HFF-Myc (cell line): Measurements from ENCODE around the gene AFMID.

Experiments used
- DNase-seq: peaks from one replicate; pipeline ENCODE4 v3.0.0-alpha.2; 2011; ENCODE audit warnings: low read depth; ENCODE audit errors: extremely low read depth
- H3K4me3 ChIP-seq: replicated peaks from 2 replicates; pipeline ENCODE4 v1.5.1; 2011; ENCODE audit warnings: low read depth, mild to moderate bottlenecking, control low read depth, low read length
- CTCF ChIP-seq: IDR thresholded peaks from 2 replicates; pipeline ENCODE4 v1.5.1; 2012; ENCODE audit warnings: mild to moderate bottlenecking, low read depth, low read length, control low read depth; ENCODE audit errors: missing control alignments

AFMID gene

GRCh38 chr17:78249074-78249817 is 62.1 kb downstream of the AFMID start:
- TF ChIP-seq CTCF: no peak
- no peak for DNase-seq

GRCh38 chr17:78249818-78250806 is 63.0 kb downstream of the AFMID start:
- no peak for TF ChIP-seq CTCF
- no peak for DNase-seq
- H3K4me3 ChIP-seq: no peak overlapping the region

More at GRCh38 chr17:78249074-78249817, 62.1 kb downstream of the AFMID start:
- H3K4me3 ChIP-seq: no peak overlapping the region

- no peak overlapping the region for H3K4me3 ChIP-seq
- peak; percentile 99 for TF ChIP-seq CTCF
- DNase-seq: peak; percentile 44
Measured at GRCh38 chr17:78250891-78251772, 64.0 kb downstream of the AFMID start.

- DNase-seq: no peak
- no peak overlapping the region for H3K4me3 ChIP-seq
- no peak for TF ChIP-seq CTCF
Measured at GRCh38 chr17:78251773-78252103, 64.6 kb downstream of the AFMID start.

- H3K4me3 ChIP-seq: no peak overlapping the region
- no peak for TF ChIP-seq CTCF
- no peak for DNase-seq
Measured at GRCh38 chr17:78252111-78252634, 65.0 kb downstream of the AFMID start.
